Measurements from ENCODE around the gene FTCD. TPM values are rescaled to one million over a fixed set of nuclear protein-coding genes. Genes with fewer than 3 reads are reported as not detected.

Gene FTCD
- total RNA-seq, 1 experiment from 2014 or later, result 6.7 TPM

GRCh38 chr21:46203203-46203600 is 47.8 kb upstream of the FTCD start:
- Mint-ChIP-seq H3K9me3 (no peaks in the 10 kb centered on the region), H3K4me1 (peaks cover 6 to 9% of the 10 kb centered on the region in 2 experiments; a peak in 3 of 4 replicates), H3K27me3 (ENCODE audit: low read depth) (no peaks in the 10 kb centered on the region), H3K36me3 (ENCODE audit: insufficient read depth in 1 of 3, low read depth in 3 of 3) (peaks cover 52 to 77% (median 72%) of the 10 kb centered on the region in 3 experiments), H3K27ac (peak overlapping the region; percentile 65 to 90 (median 87); a peak in 5 of 7 replicates), H3K4me3 (no peak overlapping the region)
- Histone ChIP-seq H2BK12ac (ENCODE audit: insufficient read length, low read depth, low read length) (no peak overlapping the region), H4K91ac (ENCODE audit: insufficient read length, low read depth, low read length) (no peak overlapping the region), H3K9me3 (ENCODE audit: control insufficient read depth, low read depth, low read length) (no peaks in the 10 kb centered on the region), H3K27me3 (ENCODE audit: insufficient read depth, low read length) (no peaks in the 10 kb centered on the region), H2BK120ac (ENCODE audit: low read depth, low read length, poor library complexity, severe bottlenecking) (no peak overlapping the region), H2AK5ac (ENCODE audit: insufficient read length, low read length) (no peak overlapping the region), H2BK15ac (ENCODE audit: low read depth, low read length) (no peak overlapping the region), H4K20me1 (ENCODE audit: control insufficient read depth, insufficient read depth, insufficient read length) (no peaks in the 10 kb centered on the region), H3T11ph (ENCODE audit: low read length) (no peak overlapping the region), H3K18ac (ENCODE audit: insufficient read length, low read depth, low read length) (no peak overlapping the region), H3K23me2 (ENCODE audit: insufficient read length, low read depth, low read length, poor library complexity, severe bottlenecking) (no peaks in the 10 kb centered on the region), H3K4ac (ENCODE audit: low read depth, low read length) (no peak overlapping the region), H2AFZ (ENCODE audit: low read length) (no peak overlapping the region), H3K27ac (ENCODE audit: insufficient read length, low read depth, low read length) (no peak overlapping the region), H3K14ac (ENCODE audit: insufficient read depth, low read length) (no peak overlapping the region), H4K8ac (replicated peaks; ENCODE audit: insufficient read length, low read depth, low read length) (no peak overlapping the region), H3K23ac (ENCODE audit: insufficient read length, low read depth, low read length) (no peak overlapping the region), H3K9ac (ENCODE audit: extremely low read depth, insufficient read length, low read length) (no peak overlapping the region), H3K56ac (ENCODE audit: insufficient read length, low read depth, low read length) (no peak overlapping the region), H2BK5ac (ENCODE audit: insufficient read length, low read length) (no peak overlapping the region), H4K5ac (ENCODE audit: insufficient read length, low read depth, low read length) (no peak overlapping the region), H2BK20ac (ENCODE audit: low read depth, low read length, poor library complexity, severe bottlenecking) (no peak overlapping the region), H3K4me2 (ENCODE audit: insufficient read depth, insufficient read length, low read length) (no peak overlapping the region), H3K79me1 (ENCODE audit: insufficient read depth, low read depth, low read length, poor library complexity, severe bottlenecking) (no peaks in the 10 kb centered on the region), H3K4me1 (ENCODE audit: insufficient read depth, low read length) (no peaks in the 10 kb centered on the region), H3K79me2 (ENCODE audit: insufficient read depth, low read length) (no peaks in the 10 kb centered on the region)
- TF ChIP-seq, protein P1, sequence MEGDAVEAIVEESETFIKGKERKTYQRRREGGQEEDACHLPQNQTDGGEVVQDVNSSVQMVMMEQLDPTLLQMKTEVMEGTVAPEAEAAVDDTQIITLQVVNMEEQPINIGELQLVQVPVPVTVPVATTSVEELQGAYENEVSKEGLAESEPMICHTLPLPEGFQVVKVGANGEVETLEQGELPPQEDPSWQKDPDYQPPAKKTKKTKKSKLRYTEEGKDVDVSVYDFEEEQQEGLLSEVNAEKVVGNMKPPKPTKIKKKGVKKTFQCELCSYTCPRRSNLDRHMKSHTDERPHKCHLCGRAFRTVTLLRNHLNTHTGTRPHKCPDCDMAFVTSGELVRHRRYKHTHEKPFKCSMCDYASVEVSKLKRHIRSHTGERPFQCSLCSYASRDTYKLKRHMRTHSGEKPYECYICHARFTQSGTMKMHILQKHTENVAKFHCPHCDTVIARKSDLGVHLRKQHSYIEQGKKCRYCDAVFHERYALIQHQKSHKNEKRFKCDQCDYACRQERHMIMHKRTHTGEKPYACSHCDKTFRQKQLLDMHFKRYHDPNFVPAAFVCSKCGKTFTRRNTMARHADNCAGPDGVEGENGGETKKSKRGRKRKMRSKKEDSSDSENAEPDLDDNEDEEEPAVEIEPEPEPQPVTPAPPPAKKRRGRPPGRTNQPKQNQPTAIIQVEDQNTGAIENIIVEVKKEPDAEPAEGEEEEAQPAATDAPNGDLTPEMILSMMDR (conservative IDR thresholded peaks at IDR 0.05), result no peak
- no CpG with 5 or more reads among the region's 8 CpGs for WGBS (ENCODE audit: extremely low coverage, insufficient read length, low lambda C conversion rate)
- DNase-seq, result no peak
